GM21423 (cell line): ENCODE results near the gene KLK11.
"Not testable (repeated sequence)": the region's sequence is repeated elsewhere in the genome, so short reads cannot be mapped to it uniquely, and the experiment has no call there.

ENCODE experiments used
- ATAC-seq: cut with Tn5 transposase; IDR thresholded peaks from one replicate; pipeline ENCODE4 v1.9.1; 2021; ENCODE audit warnings: mild to moderate bottlenecking, moderate library complexity; ENCODE audit not compliant: unreplicated experiment

The KLK11 gene

GRCh38 chr19:51006406-51006805 lies 20.0 kb downstream of the KLK11 start:
- ATAC-seq = no peak

- no peak for ATAC-seq
Measured at GRCh38 chr19:51005248-51005647, 21.2 kb downstream of the KLK11 start.

DNA sequence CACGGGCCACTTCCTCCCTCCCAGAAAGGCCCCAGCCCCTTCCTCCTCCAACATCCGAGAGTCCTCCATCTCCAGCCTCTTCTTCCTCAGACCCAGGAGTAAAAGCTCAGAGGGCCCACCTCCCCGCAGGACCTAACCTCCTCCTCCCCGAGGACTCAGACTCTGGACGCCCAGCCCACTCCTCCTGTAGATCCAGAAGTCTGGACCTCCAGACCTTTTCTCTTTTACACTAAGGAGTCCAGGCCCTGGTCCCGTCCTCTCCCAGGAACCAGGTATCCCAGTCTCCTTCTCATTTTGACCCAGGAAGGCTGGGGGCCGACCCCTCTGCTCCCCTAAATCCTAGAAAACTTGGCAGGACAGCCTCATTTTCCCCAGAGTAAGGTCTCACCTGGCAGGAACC lies 23.1 kb downstream of the KLK11 start:
- no peak for ATAC-seq

DNA sequence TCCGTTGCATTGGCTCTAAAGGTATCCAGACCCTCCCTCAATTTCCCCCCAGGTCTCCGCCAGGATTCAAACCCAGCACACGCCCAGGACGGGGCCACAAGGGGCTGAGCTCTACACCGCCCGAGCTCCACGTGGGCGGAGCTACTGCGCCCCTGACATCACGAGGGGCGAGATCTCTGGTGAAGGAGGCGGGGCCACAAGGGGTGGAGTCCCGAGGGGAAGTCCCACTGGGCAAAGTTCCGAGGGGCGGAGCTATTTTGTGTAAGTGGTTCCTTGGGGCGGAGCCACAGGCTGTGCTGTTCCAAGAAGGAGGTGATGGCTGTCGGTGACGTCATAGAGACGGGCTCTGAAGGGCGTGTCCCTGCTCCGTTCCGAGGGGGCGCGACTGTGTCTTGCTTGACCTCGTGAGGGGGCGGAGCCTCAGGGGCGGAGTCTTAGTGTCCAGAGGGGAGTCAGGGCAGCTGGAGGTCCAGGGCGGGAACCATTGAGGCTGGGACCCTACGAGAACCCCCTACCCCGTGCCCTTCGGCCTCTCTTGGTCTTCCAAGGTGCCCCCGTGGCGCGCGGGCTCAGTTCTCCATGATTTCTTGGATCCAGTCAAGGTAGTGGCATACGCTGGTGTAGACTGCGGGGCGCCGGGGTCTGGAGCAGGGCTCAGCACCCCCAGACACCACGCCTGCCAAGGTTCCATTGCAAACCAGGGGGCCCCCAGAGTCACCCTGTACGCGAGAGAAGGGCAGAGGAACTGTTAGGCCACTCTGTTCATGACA lies 23.7 kb downstream of the KLK11 start:
- no peak for ATAC-seq

DNA sequence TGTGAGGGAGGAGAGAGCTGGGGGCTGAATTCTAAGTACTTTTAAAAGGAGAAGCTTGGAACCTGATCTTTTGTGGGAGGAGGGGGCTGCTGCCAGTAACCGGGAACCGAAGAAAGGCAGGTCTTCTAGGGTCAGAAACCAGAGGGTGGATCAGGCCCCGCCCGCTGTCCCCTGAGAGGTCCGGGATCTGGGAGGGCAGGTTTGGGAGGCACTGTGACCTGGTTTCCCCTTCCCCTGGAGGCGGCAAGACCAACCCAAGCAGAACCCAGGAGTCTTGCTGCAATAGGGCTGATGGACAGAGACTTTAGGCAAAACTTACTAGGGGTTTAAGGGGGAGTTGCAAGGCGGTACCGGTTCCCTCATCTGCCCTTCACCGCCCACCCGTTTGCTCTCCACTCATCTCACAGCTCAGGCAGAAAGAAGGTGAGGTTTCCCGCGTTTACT lies 24.3 kb downstream of the KLK11 start:
- ATAC-seq = no peak

DNA sequence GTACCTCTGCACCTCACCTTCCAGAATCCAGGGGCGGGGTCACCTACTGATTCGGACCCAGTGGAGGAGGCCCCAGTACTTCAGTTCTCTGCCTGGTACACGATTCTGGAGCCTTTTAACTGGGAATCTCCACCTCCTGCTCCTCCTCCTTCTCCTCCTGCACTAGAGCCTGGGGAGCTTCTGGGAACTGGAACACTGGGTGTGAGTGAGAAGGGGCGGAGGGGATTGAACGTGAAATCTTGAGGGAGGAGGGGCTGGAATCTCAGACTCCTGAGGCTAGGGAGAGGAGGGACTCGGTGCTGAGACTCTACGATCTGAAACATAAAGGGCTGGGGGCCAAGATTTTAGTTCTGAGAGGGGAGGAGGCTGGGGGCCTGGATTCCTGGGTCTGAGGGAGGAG lies 24.9 kb downstream of the KLK11 start, which contains the start of gene KLK8:
Gene KLK8 (minus strand): TSS at position 90 of the 400 bp plus-strand sequence. CDS start 437 bp downstream, outside the sequence.
- no peak for ATAC-seq

DNA sequence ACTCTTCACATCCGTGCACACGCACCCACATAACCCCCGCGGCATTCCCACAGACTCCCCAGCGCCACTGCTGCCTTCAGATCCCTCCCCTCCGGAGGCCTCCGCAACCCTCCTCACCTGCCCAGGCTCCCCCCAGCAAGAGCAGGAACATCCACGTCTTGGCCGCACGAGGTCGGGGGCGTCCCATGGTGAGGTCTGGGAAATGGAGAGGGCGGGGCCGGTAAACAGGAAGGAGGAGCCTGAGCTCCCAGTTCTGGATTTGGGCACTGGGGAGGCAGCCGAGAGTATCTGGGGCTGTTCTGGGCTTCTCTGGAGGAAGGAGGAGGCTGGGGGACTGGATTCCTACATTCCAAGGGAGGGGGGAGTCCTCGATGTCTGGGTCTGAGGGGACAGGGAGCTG lies 25.4 kb downstream of the KLK11 start:
- ATAC-seq = no peak

DNA sequence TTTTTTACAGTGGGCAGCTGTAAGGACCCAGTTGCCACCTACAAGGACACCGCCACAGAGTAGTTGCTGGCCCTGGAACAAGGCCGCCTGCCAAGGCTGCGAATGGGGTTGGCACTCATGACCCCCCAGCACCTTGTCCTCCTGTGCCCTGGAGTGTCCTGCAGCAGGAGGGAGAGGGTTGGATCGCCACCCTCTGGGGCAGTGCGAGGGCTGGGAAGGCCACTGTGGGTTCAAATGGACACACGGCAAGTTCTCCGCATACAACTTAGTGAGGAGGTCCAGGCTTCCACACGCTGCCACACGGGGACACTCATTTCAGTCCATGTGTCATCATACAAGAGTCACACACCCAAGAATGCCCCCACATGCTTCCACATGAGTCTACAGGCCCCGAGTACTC lies 26.0 kb downstream of the KLK11 start:
- ATAC-seq = no peak

GRCh38 chr19:50998686-50999085 lies 27.7 kb downstream of the KLK11 start:
- ATAC-seq = no peak

DNA sequence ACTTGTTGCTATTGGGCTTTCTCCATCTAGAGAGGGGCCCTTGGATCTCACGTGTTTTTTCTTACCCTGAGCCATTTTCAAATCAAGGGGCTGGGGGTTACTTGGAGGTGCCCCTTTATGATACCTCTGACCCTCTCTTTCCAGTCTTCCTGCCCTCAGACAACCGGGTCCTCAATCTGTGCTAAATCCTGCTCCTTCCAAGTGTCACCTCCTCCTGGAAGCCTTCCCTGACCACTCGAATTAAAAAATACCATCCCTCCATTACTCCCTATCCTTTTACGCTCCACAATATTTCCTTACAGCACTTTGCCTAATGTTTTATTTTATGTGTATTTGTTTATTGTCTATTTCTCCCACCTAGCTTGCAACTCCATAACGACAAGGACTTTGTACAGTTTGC lies 28.4 kb downstream of the KLK11 start:
- no peak for ATAC-seq

DNA sequence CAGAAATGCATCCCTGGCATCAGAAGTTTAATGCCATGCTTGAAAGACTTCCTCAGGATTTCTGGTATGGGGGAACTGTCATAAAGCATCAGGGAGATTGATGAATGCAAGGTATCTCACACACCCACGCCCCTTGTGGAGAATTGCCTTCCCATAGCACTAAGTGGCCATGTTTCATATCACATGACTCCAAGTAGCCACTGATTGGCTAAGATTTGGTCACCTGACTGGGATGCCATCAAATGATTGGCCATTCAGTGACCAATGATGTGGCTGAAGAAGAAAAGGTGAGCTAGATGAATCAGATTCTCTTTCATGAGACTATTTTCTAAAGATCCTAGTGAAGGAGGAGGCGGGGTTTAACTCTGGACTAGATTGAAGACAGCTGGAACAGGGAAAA lies 32.3 kb downstream of the KLK11 start:
- ATAC-seq = no peak

- ATAC-seq = no peak
Measured at GRCh38 chr19:50992666-50993035, 33.8 kb downstream of the KLK11 start.

GRCh38 chr19:50984416-50984815 lies 42.0 kb downstream of the KLK11 start:
- ATAC-seq = not testable (repeated sequence)

DNA sequence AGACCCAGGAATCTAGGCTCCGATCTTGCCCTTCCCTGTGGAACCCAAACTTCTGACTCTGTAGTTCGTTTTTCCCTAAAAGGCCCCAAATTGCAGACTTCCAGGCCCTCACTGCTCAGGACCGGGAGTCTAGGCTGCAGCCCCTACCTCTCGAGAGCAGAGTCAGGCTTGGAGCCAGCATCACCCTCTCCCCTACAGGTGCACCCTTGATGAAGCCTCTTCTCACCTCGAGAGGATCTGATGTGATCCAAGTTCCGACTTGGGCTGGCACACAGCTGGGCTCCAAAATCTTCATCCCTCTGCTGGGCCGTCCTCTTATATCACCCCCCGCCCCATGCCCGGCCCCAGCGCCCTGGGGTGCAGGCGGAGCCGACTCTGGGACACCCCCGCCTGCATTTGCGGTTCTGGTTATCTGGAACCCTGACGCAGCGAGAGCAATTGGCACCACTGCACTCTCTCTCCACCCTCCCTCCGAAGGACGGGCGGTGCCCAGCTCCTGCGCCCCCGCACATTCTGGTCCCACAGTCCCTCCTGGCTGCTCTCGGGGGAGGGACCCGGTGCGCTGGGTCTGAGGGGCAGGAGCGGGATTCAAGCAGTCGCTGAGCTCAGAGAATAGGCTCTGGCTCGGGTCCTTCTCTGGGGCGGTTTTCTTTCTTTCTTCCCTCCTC lies 42.7 kb downstream of the KLK11 start, which contains the start of gene KLK7:
Gene KLK7 (minus strand): TSS at position 293 of the 668 bp plus-strand sequence. CDS start 1,518 bp downstream, outside the sequence.
- ATAC-seq = no peak

GRCh38 chr19:50982186-50982585 lies 44.2 kb downstream of the KLK11 start:
- no peak for ATAC-seq

GRCh38 chr19:50981587-50982146 lies 44.7 kb downstream of the KLK11 start:
- no peak for ATAC-seq

- ATAC-seq = no peak
Measured at GRCh38 chr19:50980208-50980607, 46.2 kb downstream of the KLK11 start.

DNA sequence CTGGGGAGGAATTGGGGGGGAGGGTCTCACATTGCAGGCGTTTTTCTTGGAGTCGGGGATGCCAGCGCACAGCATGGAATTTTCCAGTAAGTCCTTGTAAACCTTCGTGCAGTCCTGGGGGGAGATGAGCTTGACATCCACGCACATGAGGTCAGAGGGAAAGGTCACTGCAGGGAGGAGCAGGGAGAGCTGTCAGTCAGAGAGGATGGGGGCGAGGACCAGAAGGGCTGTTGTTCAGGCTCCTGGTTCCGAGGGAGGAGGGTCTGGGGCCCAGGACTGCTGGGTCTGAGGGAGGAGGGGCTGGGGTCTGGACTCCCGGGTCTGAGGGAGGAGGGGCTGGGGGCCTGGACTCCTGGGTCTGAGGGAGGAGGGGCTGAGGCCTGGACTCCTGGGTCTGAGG lies 46.7 kb downstream of the KLK11 start:
- ATAC-seq = no peak

DNA sequence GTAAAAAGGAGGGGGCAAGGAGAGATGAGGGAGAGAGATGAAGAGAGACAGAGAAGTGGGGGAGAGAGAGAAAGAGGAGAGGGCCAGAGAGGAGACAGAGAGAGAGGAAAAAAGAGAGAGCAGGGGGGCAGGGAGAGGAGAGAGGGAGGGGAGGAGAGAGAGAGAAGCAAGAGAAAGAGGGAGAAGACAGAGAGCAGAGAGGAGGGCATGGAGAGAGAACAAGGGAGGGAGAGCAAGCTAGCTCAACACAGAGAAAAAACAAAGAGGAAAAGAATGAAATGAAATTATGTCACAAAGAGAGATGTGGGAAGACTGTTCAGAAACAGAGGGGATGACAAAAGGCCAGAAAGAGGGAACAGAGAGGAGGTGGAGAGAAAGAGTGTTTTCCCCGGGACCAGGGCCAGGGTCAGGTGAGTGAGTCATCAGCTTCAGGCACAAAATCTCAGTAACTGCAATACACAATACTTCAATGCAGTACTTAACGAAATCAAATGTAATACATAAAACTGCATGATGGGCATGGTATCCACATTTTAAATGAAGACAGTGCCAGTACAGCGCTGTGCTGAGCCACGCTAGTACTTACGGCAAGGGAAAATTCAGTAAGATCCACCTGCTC lies 47.5 kb downstream of the KLK11 start:
- ATAC-seq = no peak

DNA sequence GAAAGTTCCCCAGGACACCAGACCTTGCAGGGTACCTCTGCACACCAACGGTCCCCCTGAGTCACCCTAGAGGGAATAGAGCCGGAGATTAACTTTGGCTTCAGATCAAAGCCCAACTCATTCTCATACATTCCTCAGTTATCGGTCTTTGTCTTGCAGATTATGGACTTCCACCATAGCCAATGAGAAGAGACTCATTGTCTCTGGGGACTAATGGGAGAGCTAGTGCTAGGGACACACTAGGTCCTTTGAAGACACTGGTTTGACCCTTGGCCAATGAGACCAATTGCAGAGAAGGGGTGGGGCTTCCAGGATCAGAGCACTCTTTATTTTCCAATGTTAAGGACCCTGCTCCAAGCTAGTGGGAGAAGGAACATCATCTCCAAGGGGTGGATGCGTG lies 48.8 kb downstream of the KLK11 start:
- ATAC-seq = no peak

DNA sequence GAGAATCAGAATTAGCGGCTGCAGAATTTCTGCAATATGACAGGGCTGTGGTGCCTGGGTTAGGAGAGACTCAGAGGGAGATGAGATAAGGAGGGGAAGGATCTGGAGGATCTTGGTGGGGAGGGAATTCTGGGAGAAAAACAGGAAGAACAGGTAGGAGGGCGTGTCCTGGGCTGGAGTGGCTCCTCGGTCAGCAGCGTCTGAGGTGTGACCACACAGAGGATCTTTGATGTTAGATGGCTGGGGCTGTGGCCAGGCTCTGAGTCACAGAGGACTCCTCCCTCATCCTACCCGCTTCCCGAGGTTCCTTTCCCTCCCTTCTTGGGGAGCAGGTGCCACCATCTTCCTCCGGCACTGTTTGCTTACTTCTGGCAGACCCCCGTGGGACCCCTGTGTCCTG lies 50.6 kb downstream of the KLK11 start:
- ATAC-seq = no peak
